HG03045 (cell line): Measurements from ENCODE around the gene LCN1.
"Not testable (repeated sequence)": the region's sequence is repeated elsewhere in the genome, so short reads cannot be mapped to it uniquely, and the experiment has no call there.

Experiments used
- ATAC-seq: cut with Tn5 transposase; IDR thresholded peaks from one replicate; pipeline ENCODE4 v1.9.1; 2021; ENCODE audit warnings: mild to moderate bottlenecking, moderate library complexity; ENCODE audit not compliant: unreplicated experiment

The LCN1 gene

GRCh38 chr9:135504262-135505243 lies 16.7 kb upstream of the LCN1 start:
- ATAC-seq = no peak

- no peak for ATAC-seq
Observed at GRCh38 chr9:135505406-135506187, 15.6 kb upstream of the LCN1 start.

- no peak for ATAC-seq
Observed at GRCh38 chr9:135506327-135507103, 14.7 kb upstream of the LCN1 start.

GRCh38 chr9:135507104-135508035 lies 13.9 kb upstream of the LCN1 start:
- no peak for ATAC-seq

- no peak for ATAC-seq
Observed at GRCh38 chr9:135508211-135508820, 12.9 kb upstream of the LCN1 start.

- ATAC-seq = no peak
Observed at GRCh38 chr9:135509458-135509857, 11.8 kb upstream of the LCN1 start.

GRCh38 chr9:135512241-135512603 lies 9.0 kb upstream of the LCN1 start:
- no peak for ATAC-seq

- no peak for ATAC-seq
Observed at GRCh38 chr9:135512904-135513303, 8.3 kb upstream of the LCN1 start.

- ATAC-seq = no peak
Observed at GRCh38 chr9:135513351-135513846, 7.8 kb upstream of the LCN1 start.

GRCh38 chr9:135513906-135514305 lies 7.3 kb upstream of the LCN1 start:
- not testable (repeated sequence) for ATAC-seq

GRCh38 chr9:135514342-135515082 lies 6.7 kb upstream of the LCN1 start:
- no peak for ATAC-seq

GRCh38 chr9:135515083-135515951 lies 5.9 kb upstream of the LCN1 start:
- no peak for ATAC-seq

GRCh38 chr9:135516132-135516860 lies 4.9 kb upstream of the LCN1 start:
- no peak for ATAC-seq

- no peak for ATAC-seq
Observed at GRCh38 chr9:135517407-135517822, 3.8 kb upstream of the LCN1 start.

- ATAC-seq = no peak
Observed at GRCh38 chr9:135519179-135519971, 1.9 kb upstream of the LCN1 start.

GRCh38 chr9:135521608-135522095 lies 412 bp downstream of the LCN1 start:
- ATAC-seq = no peak
